Tongue (tissue), 2 donors: Measurements from ENCODE around the gene OLFM3. TPM values are rescaled to one million over a fixed set of nuclear protein-coding genes. Genes with fewer than 3 reads are reported as not detected.

ENCODE experiments used
- DNase-seq: peaks from one replicate; pipeline ENCODE4 v3.0.0-alpha.2; 2015
- total RNA-seq: library from RNA; depleted of rRNA; stranded (reverse); fragments of >200 nt; gene quantifications from one replicate; pipeline ENCODE4 v1.2.3, GENCODE V29; 2014

Gene OLFM3
- total RNA-seq, 1 donor from 2014 or later = 0.92 TPM

DNA sequence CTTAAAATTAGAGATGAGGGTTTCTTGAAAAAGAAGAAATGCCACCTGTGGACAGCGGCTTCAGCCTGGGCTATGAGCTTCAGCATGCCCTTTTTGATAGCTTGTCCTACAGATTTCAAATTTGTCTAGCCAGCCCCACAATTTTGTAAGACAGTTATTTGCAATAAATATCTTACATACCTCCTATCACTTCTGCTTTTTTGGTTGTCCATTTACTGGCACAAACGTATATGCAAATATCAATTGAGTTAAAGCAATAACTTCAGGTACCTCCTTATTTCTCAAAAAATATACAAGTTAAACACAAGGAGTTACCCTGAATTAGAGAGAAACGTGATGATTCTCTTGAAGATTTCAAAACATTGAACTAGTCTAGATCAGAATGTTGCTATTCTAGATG is 53.5 kb downstream of the OLFM3 start:
- no peak for DNase-seq

GRCh38 chr1:101942516-101943193 is 54.1 kb downstream of the OLFM3 start:
- no peak for DNase-seq

- DNase-seq = no peak
These were observed 58.0 kb downstream of the OLFM3 start for GRCh38 chr1:101938681-101939080.

DNA sequence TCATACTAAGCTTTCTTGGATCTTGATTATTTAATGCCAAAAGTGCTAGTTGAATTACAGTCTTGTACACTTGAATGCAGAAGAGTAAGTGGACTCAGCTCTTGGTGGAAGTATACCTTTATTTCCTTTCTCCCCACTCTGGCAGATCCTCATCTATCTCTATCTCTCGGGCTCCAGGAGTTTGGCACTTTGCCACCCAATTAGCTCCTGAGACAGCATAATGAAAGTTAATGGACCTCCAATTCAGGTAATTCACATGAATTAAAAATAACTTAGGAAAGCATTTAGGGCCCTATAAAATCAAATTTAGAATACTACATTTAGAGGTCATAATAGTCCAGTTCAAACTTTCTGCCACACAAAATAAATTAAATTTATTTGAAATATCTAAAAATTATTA is 67.4 kb downstream of the OLFM3 start:
- no peak for DNase-seq

GRCh38 chr1:101928829-101929228 is 67.9 kb downstream of the OLFM3 start:
- DNase-seq = no peak

DNA sequence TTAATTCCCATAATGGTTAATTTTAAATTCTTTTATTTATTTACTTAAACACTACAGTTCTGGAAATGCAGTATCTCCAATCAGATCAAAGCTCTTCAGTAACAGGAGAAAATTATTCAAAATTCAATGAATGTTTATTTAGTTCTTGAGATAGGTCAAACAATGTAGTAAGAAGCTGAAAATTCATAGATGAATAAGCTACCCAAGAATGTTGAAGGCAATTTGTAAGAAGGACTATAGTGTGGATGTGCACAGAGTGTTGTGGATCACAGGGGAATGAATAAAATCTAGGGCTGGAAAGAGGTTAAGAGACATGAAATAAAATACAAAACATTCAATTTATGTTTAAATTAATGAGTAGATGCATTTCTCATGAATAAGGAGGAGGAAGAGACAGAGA is 72.0 kb downstream of the OLFM3 start:
- DNase-seq = no peak

DNA sequence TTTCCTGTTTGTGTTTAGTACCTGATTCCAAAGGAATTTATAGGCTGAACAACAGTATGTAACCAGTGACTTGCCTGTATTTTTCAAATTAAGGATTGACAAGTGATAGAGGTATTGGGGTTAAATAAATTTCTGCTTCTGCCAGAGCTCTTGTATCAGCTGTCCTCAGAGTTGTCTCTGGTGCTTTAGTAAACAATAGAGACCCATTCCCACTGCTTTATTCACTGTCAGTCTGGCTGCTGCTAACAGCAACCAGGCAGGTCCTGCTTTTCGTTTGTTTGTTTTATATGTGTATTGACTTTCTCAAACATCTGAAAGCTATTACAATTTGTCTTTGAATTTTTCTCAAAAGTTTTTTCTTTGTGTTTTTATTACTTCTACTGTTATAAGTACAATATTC is 76.1 kb downstream of the OLFM3 start:
- peak; percentile 5 for DNase-seq

DNA sequence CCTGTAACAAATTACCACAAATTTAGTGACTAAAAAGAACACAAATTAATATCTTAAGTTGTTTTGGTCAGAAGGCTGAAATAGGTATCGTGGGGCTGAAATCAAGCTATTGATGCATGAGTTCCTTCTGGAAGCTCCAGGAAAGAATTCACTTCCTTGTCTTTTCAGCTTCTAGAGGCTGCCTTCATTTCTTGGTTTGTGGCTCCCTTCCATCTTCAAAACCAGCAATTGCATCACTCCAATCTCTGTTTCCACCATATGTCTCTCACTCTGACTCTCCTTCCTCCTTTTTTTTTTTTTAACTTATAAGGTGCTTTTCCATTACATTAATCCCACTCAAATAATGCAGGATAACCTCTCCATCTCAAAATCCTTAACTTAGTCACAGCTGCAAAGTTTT is 78.4 kb downstream of the OLFM3 start:
- DNase-seq = no peak

DNA sequence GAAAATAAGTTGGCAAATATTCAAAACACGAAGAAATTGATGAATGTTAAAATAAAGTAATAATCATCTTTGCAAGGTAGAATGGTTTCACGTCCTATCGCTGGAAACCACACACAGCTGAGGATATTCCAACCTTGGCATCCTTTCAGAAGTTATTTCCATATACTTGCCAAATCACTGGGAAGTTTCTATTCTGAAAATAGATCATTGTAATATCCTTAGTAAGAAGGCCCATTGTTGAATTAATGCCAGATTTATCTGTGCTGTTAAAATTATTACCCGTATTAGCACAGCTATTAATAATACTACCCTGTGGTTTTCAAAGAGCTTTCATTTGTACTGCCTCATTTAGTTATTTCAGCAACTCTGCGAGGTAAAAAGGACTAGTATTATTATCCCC is 81.1 kb downstream of the OLFM3 start:
- DNase-seq = peak; percentile 20

GRCh38 chr1:101914473-101915242 is 82.1 kb downstream of the OLFM3 start:
- DNase-seq = no peak

DNA sequence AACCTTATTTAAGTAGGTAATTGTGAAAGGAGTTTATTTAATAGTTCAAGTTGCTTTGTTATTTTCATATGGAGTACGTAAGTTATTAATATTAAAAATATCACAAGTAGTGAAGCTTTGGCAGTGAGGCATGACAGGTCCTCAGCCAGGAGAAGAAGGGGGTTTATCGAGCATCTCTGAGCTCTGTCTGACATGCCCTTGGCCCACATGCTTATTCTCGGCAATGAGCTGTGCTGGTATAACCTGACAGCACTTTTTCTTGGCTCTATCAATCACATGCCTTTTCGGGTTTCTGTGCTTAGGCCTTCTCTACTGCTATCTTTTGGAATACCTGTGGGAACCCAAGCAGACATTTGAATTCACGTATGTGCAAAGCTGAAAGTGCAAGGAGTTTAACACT is 84.8 kb downstream of the OLFM3 start:
- DNase-seq = no peak

DNA sequence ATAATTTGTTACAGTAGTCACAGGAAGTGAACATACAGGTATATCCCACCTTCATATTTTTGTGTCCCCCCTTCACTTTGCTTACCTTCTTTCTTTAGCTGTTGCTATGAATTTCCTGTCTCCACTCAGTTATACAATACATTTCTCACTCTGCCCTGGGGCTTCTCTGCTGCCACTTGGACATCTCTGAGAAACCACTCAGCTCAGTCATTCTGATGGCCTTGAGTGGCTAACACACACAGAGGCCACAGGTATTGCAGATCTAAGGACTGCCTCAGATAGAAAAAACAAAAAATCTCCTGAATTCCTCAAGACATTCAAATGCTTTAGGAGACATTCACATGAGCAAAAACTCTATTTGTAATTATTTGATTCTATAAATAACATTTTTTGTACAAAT is 87.7 kb downstream of the OLFM3 start:
- DNase-seq = no peak

GRCh38 chr1:101907264-101907663 is 89.5 kb downstream of the OLFM3 start:
- no peak for DNase-seq

DNA sequence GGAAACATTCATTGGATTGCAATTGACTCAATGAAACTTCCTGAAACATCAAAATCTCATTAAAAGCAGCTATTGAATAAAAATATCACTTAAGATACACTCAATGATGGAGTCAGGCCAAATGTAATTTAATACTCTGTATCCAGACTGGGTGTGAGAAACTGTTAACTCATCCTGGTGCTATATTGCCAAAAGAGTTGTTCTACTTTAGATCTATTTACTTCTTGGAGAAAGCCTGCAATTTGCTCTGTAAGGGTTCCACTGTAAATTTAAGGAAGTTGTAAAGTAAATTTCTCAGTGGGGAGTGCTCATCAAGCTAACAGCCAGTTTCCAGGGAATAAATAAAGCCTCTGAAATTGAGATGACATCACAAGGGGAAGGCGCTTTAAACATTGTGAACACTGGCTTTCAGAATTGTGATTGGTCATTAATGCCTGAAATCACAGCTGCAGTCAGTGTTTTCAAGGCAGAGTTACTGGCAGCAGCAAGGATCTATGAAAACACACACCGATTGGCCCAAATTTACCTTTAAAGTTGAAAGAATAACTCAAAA is 91.4 kb downstream of the OLFM3 start:
- DNase-seq = no peak

- peak; percentile 17 for DNase-seq
These were observed 94.5 kb downstream of the OLFM3 start for GRCh38 chr1:101902199-101902598.

- DNase-seq = no peak
These were observed 98.6 kb downstream of the OLFM3 start for GRCh38 chr1:101898137-101898536.

- DNase-seq = no peak
These were observed 112.1 kb downstream of the OLFM3 start for GRCh38 chr1:101884621-101885020.

- DNase-seq = peak; percentile 43
These were observed 120.8 kb downstream of the OLFM3 start for GRCh38 chr1:101875891-101876290.

GRCh38 chr1:101873672-101874071 is 123.1 kb downstream of the OLFM3 start:
- no peak for DNase-seq

GRCh38 chr1:101859941-101860340 is 136.8 kb downstream of the OLFM3 start:
- DNase-seq = no peak

GRCh38 chr1:101854271-101854670 is 142.5 kb downstream of the OLFM3 start:
- no peak for DNase-seq

- no peak for DNase-seq
These were observed 143.8 kb downstream of the OLFM3 start for GRCh38 chr1:101852936-101853335.

DNA sequence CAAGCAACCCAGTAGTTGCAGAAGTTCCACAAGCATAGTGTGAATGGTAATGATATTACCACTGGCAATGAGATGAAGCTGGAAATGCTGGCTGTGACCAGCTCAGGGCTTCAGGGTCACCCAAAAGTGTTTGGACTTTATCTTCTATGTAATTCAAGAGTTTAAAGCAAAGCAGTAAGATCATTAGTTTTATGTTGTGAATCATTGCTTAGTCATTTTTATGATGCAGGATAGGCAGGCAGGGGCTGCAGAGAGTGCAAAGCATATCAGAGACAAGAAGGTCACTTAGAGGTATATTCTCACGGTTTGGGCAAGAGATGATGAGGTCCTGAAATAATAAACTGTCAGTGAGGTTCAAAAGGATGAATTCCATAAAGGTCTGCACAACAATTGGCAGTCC is 147.4 kb downstream of the OLFM3 start:
- no peak for DNase-seq

DNA sequence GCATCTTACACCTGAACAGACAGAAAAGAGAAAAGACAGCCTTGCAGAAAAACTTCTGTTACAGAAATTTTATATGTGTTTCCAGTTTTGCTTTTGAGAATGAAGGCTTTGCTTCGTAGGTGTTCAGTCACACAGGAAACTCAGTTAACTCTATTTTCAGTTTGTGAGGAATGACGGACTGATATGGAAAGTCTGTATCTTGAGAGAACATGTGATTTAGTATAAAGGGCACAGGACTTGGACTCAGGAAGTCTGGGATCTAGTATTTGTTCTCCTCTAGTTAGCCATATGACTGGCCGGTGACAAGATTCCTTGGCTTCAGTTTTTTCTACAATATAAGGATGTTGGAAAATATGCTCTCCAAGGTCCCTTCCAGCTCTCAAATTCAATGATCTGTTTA is 149.1 kb downstream of the OLFM3 start:
- no peak for DNase-seq
